Trophoblast cell (in vitro differentiated cells and primary cell): Measurements from ENCODE around the gene GP5.

Experiments used
- DNase-seq, 2 donors: peaks; one replicate each; pipeline ENCODE4 v3.0.0-alpha.2; 2016
- H2AFZ ChIP-seq: 2 replicates; pipeline ENCODE4 v1.6.1; 2013; ENCODE audit warnings: low read length, moderate library complexity, mild to moderate bottlenecking; ENCODE audit not compliant: insufficient read depth, poor library complexity
- H2AK5ac ChIP-seq: 2 replicates; pipeline ENCODE4 v1.6.1; 2013; ENCODE audit warnings: mild to moderate bottlenecking, low read length
- H2BK120ac ChIP-seq: 2 replicates; pipeline ENCODE4 v1.6.1; 2013; ENCODE audit warnings: low read length, mild to moderate bottlenecking, moderate library complexity; ENCODE audit not compliant: insufficient read depth, poor library complexity
- H2BK12ac ChIP-seq: 2 replicates; pipeline ENCODE4 v1.6.1; 2013; ENCODE audit warnings: mild to moderate bottlenecking, low read length, moderate library complexity
- H2BK5ac ChIP-seq: 2 replicates; pipeline ENCODE4 v1.6.1; 2013; ENCODE audit warnings: low read length, low read depth, moderate library complexity, mild to moderate bottlenecking; ENCODE audit not compliant: poor library complexity
- H3K14ac ChIP-seq: 2 replicates; pipeline ENCODE4 v1.6.1; 2013; ENCODE audit warnings: mild to moderate bottlenecking, low read length
- H3K18ac ChIP-seq: 2 replicates; pipeline ENCODE4 v1.6.1; 2013; ENCODE audit warnings: mild to moderate bottlenecking, low read length
- H3K23ac ChIP-seq: 2 replicates; pipeline ENCODE4 v1.6.1; 2013; ENCODE audit warnings: low read length
- H3K27ac ChIP-seq: 2 replicates; pipeline ENCODE4 v1.5.1; 2013; ENCODE audit warnings: low read depth, mild to moderate bottlenecking, inconsistent platforms, low read length, moderate library complexity
- H3K27me3 ChIP-seq: 2 replicates; pipeline ENCODE4 v1.6.1; 2013; ENCODE audit warnings: inconsistent platforms, mild to moderate bottlenecking, low read length, moderate library complexity; ENCODE audit not compliant: insufficient read depth
- H3K36me3 ChIP-seq, 2 experiments: 1 replicate in 1 of 2; 2 replicates in 1 of 2; pipeline ENCODE4 v1.6.1; 2013; ENCODE audit warnings: low read length in 2 of 2, mild to moderate bottlenecking in 2 of 2, moderate library complexity in 1 of 2; ENCODE audit not compliant: insufficient read depth in 2 of 2, control insufficient read depth in 1 of 2
- H3K4ac ChIP-seq: 2 replicates; pipeline ENCODE4 v1.6.1; 2013; ENCODE audit warnings: low read depth, mild to moderate bottlenecking, low read length, moderate library complexity
- H3K4me1 ChIP-seq, 2 experiments: 1 replicate in 1 of 2; 2 replicates in 1 of 2; pipeline ENCODE4 v1.6.1; 2013; ENCODE audit warnings: low read length in 2 of 2, mild to moderate bottlenecking in 2 of 2, moderate library complexity in 1 of 2; ENCODE audit not compliant: insufficient read depth in 2 of 2, control insufficient read depth in 1 of 2
- H3K4me2 ChIP-seq: 2 replicates; pipeline ENCODE4 v1.6.1; 2013; ENCODE audit warnings: inconsistent platforms, mild to moderate bottlenecking, low read length, moderate library complexity
- H3K4me3 ChIP-seq: 2 replicates; pipeline ENCODE4 v1.5.1; 2013; ENCODE audit warnings: mild to moderate bottlenecking, low read depth, low read length, inconsistent platforms
- H3K79me1 ChIP-seq: one replicate; pipeline ENCODE4 v1.6.1; 2013; ENCODE audit warnings: low read length
- H3K79me2 ChIP-seq: 2 replicates; pipeline ENCODE4 v1.6.1; 2013; ENCODE audit warnings: low read length, mild to moderate bottlenecking; ENCODE audit not compliant: control insufficient read depth, insufficient read depth, poor library complexity
- H3K9ac ChIP-seq: 2 replicates; pipeline ENCODE4 v1.6.1; 2013; ENCODE audit warnings: mild to moderate bottlenecking, low read length
- H3K9me3 ChIP-seq: 2 replicates; pipeline ENCODE4 v1.6.1; 2013; ENCODE audit warnings: low read depth, mild to moderate bottlenecking, control low read depth, inconsistent platforms, low read length; ENCODE audit not compliant: insufficient read depth
- H4K12ac ChIP-seq: 2 replicates; pipeline ENCODE4 v1.6.1; 2013; ENCODE audit warnings: low read depth, mild to moderate bottlenecking, low read length, moderate library complexity
- H4K8ac ChIP-seq: 2 replicates; pipeline ENCODE4 v1.6.1; 2013; ENCODE audit warnings: low read depth, mild to moderate bottlenecking, low read length, moderate library complexity
- H4K91ac ChIP-seq: one replicate; pipeline ENCODE4 v1.6.1; 2013; ENCODE audit warnings: low read depth, mild to moderate bottlenecking, low read length, moderate library complexity
- WGBS: extraction: QIAGEN DNeasy Blood & Tissue Kit; methylation state at CpG from one replicate; pipeline ENCODE4 v1.1.7; 2013; ENCODE audit warnings: missing lambda C conversion rate; ENCODE audit not compliant: insufficient read length, insufficient coverage; ENCODE audit errors: extremely low coverage; 5-methylcytosine and 5-hydroxymethylcytosine counted together

The GP5 gene

GRCh38 chr3:194354315-194354714 is 44.8 kb downstream of the GP5 start:
- H3K9ac ChIP-seq: no peak overlapping the region
- no peaks in the 10 kb centered on the region for H3K27me3 ChIP-seq
- H3K4me3 ChIP-seq: no peak overlapping the region
- peaks cover 2% of the 10 kb centered on the region for H3K79me2 ChIP-seq
- H3K14ac ChIP-seq: no peak overlapping the region
- no peak overlapping the region for H3K18ac ChIP-seq
- H4K91ac ChIP-seq: no peak overlapping the region
- WGBS: no CpG with 5 or more reads among the region's 2 CpGs
- no peak overlapping the region for H3K4ac ChIP-seq
- no peak overlapping the region for H2BK5ac ChIP-seq
- no peak overlapping the region for H2AK5ac ChIP-seq
- DNase-seq: no peak
- no peak overlapping the region for H2AFZ ChIP-seq
- H4K8ac ChIP-seq: no peak overlapping the region
- H3K4me1 ChIP-seq: no peaks in the 10 kb centered on the region
- H3K4me2 ChIP-seq: no peak overlapping the region
- no peak overlapping the region for H2BK120ac ChIP-seq
- H4K12ac ChIP-seq: no peak overlapping the region
- H3K9me3 ChIP-seq: peaks cover 9% of the 10 kb centered on the region
- no peaks in the 10 kb centered on the region for H3K79me1 ChIP-seq
- no peaks in the 10 kb centered on the region for H3K36me3 ChIP-seq
- no peak overlapping the region for H3K27ac ChIP-seq
- no peak overlapping the region for H3K23ac ChIP-seq
- H2BK12ac ChIP-seq: no peak overlapping the region

- no peak overlapping the region for H3K4me2 ChIP-seq
- H2AK5ac ChIP-seq: no peak overlapping the region
- no peak overlapping the region for H4K91ac ChIP-seq
- H2AFZ ChIP-seq: no peak overlapping the region
- peaks cover 9% of the 10 kb centered on the region for H3K9me3 ChIP-seq
- no peak overlapping the region for H3K4ac ChIP-seq
- H3K27ac ChIP-seq: no peak overlapping the region
- no peak overlapping the region for H2BK120ac ChIP-seq
- peak overlapping the region; percentile 33 for H3K4me3 ChIP-seq
- H3K27me3 ChIP-seq: no peaks in the 10 kb centered on the region
- no peak overlapping the region for H3K18ac ChIP-seq
- no peak for DNase-seq
- no peak overlapping the region for H3K14ac ChIP-seq
- H2BK5ac ChIP-seq: no peak overlapping the region
- no peaks in the 10 kb centered on the region for H3K4me1 ChIP-seq
- 100% methylated on average over 4 of the region's 10 CpGs for WGBS
- peak overlapping the region; percentile 14 for H3K9ac ChIP-seq
- peaks cover 2% of the 10 kb centered on the region for H3K79me2 ChIP-seq
- H4K8ac ChIP-seq: no peak overlapping the region
- H2BK12ac ChIP-seq: no peak overlapping the region
- H3K79me1 ChIP-seq: no peaks in the 10 kb centered on the region
- no peaks in the 10 kb centered on the region for H3K36me3 ChIP-seq
- H4K12ac ChIP-seq: no peak overlapping the region
- no peak overlapping the region for H3K23ac ChIP-seq
These were observed 46.3 kb downstream of the GP5 start for GRCh38 chr3:194352667-194353246.

- Histone ChIP-seq H3K79me1 (no peaks in the 10 kb centered on the region), H3K79me2 (peaks cover 2% of the 10 kb centered on the region), H2AFZ (no peak overlapping the region), H4K91ac (no peak overlapping the region), H3K4ac (no peak overlapping the region), H3K9me3 (peaks cover 9% of the 10 kb centered on the region), H3K36me3 (no peaks in the 10 kb centered on the region), H4K8ac (no peak overlapping the region), H2AK5ac (no peak overlapping the region), H3K27ac (no peak overlapping the region), H3K4me2 (no peak overlapping the region), H3K9ac (no peak overlapping the region), H3K23ac (no peak overlapping the region), H4K12ac (no peak overlapping the region), H2BK120ac (no peak overlapping the region), H3K18ac (no peak overlapping the region), H2BK12ac (no peak overlapping the region), H3K4me3 (peak overlapping the region; percentile 40), H3K4me1 (no peaks in the 10 kb centered on the region), H3K14ac (no peak overlapping the region), H3K27me3 (no peaks in the 10 kb centered on the region), H2BK5ac (no peak overlapping the region)
- DNase-seq: no peak
- WGBS: 96% methylated on average over 13 of the region's 14 CpGs
These were observed 47.0 kb downstream of the GP5 start for GRCh38 chr3:194351952-194352536.

GRCh38 chr3:194351080-194351672 is 47.9 kb downstream of the GP5 start, which contains the start of gene CPN2:
CPN2 (minus strand) TSS chr3:194351328; CDS start chr3:194342702, 8,626 bp downstream.
- no peak for DNase-seq

More at GRCh38 chr3:194351080-194351672, 47.9 kb downstream of the GP5 start, which contains the start of gene CPN2:
- Histone ChIP-seq H3K4me1 (no peaks in the 10 kb centered on the region), H2BK5ac (no peak within 1 kb of the TSS), H3K4me2 (no peak within 1 kb of the TSS), H3K4ac (no peak within 1 kb of the TSS), H3K14ac (no peak within 1 kb of the TSS), H3K9ac (no peak within 1 kb of the TSS), H2BK120ac (no peak within 1 kb of the TSS), H2AFZ (no peak within 1 kb of the TSS), H4K8ac (no peak within 1 kb of the TSS), H3K9me3 (peaks cover 5% of the 10 kb centered on the region), H3K27ac (no peak within 1 kb of the TSS), H3K27me3 (no peaks in the 10 kb centered on the region), H3K79me1 (no peaks in the 10 kb centered on the region), H3K36me3 (no peaks in the 10 kb centered on the region), H3K23ac (no peak within 1 kb of the TSS), H3K79me2 (peaks cover 2% of the 10 kb centered on the region), H3K4me3 (peak within 1 kb of the TSS; percentile 40), H2BK12ac (no peak within 1 kb of the TSS), H4K12ac (no peak within 1 kb of the TSS), H3K18ac (no peak within 1 kb of the TSS), H2AK5ac (no peak within 1 kb of the TSS), H4K91ac (no peak within 1 kb of the TSS)
- no CpG with 5 or more reads among the region's 24 CpGs for WGBS
